Lung microvascular endothelial cell (primary cell): Measurements from ENCODE around the gene ASTN2. TPM values are rescaled to one million over a fixed set of nuclear protein-coding genes. Genes with fewer than 3 reads are reported as not detected.
"Not testable (repeated sequence)": the region's sequence is repeated elsewhere in the genome, so short reads cannot be mapped to it uniquely, and the experiment has no call there.

ENCODE experiments used
- DNase-seq, 2 donors: peaks; one replicate each; pipeline versions ENCODE4 v3.0.0 to v3.0.0-alpha.2; 2010; ENCODE audit warnings: low read depth in 2 of 2
- total RNA-seq: library from RNA; depleted of rRNA; stranded (reverse); fragments of >200 nt; gene quantifications from 2 replicates; pipeline ENCODE4 v1.2.1, GENCODE V29; 2014

ASTN2 gene
- total RNA-seq, 1 donor from 2014 or later, result 0.99 TPM

- no peak for DNase-seq
These were observed 540.6 kb downstream of the ASTN2 start for GRCh38 chr9:116873937-116874914.

- no peak for DNase-seq
These were observed 541.4 kb downstream of the ASTN2 start for GRCh38 chr9:116873491-116873890.

- no peak for DNase-seq
These were observed 544.3 kb downstream of the ASTN2 start for GRCh38 chr9:116870566-116870965.

GRCh38 chr9:116868201-116868600, 546.7 kb downstream of the ASTN2 start:
- no peak for DNase-seq

- no peak for DNase-seq
These were observed 553.5 kb downstream of the ASTN2 start for GRCh38 chr9:116861321-116861720.

- peak; percentile 59 to 61 for DNase-seq
These were observed 554.2 kb downstream of the ASTN2 start for GRCh38 chr9:116860509-116861120.

- no peak for DNase-seq
These were observed 555.1 kb downstream of the ASTN2 start for GRCh38 chr9:116859763-116860162.

GRCh38 chr9:116857321-116857720, 557.5 kb downstream of the ASTN2 start:
- no peak for DNase-seq

- DNase-seq, result no peak
These were observed 558.8 kb downstream of the ASTN2 start for GRCh38 chr9:116855881-116856662.

- DNase-seq, result no peak
These were observed 565.1 kb downstream of the ASTN2 start for GRCh38 chr9:116849721-116850120.

GRCh38 chr9:116844621-116845020, 570.2 kb downstream of the ASTN2 start:
- no peak for DNase-seq

- DNase-seq, result no peak
These were observed 570.8 kb downstream of the ASTN2 start for GRCh38 chr9:116843863-116844620.

- DNase-seq, result no peak
These were observed 572.2 kb downstream of the ASTN2 start for GRCh38 chr9:116842658-116843057.

GRCh38 chr9:116838468-116838867, 576.4 kb downstream of the ASTN2 start:
- not testable (repeated sequence) for DNase-seq

- DNase-seq, result no peak
These were observed 577.6 kb downstream of the ASTN2 start for GRCh38 chr9:116837018-116837989.

- not testable (repeated sequence) for DNase-seq
These were observed 584.5 kb downstream of the ASTN2 start for GRCh38 chr9:116830321-116830720.

GRCh38 chr9:116821633-116822229, 593.1 kb downstream of the ASTN2 start:
- DNase-seq, result no peak

- no peak for DNase-seq
These were observed 595.7 kb downstream of the ASTN2 start for GRCh38 chr9:116819116-116819515.

- no peak for DNase-seq
These were observed 597.1 kb downstream of the ASTN2 start for GRCh38 chr9:116817762-116818161.

GRCh38 chr9:116816484-116816883, 598.4 kb downstream of the ASTN2 start:
- DNase-seq, result no peak
